KMS-11 (cell line): Measurements from ENCODE around the gene KRT28.

Experiments
- H2AFZ ChIP-seq: fragments of 200-600 bp; sonication (generic); 2 replicates; pipeline ENCODE4 v1.6.1; 2016; ENCODE audit warnings: antibody characterized with exemption, mixed run types, low read depth
- H3K27ac ChIP-seq: fragments of 200-600 bp; sonication (generic); 2 replicates; pipeline ENCODE4 v1.6.1; 2016; ENCODE audit warnings: mild to moderate bottlenecking, mixed run types
- H3K27me3 ChIP-seq: fragments of 200-600 bp; sonication (generic); 2 replicates; pipeline ENCODE4 v1.6.1; 2017; ENCODE audit warnings: mild to moderate bottlenecking, low read depth, mixed run types, moderate library complexity; ENCODE audit not compliant: insufficient read depth
- H3K36me3 ChIP-seq: fragments of 200-600 bp; sonication (generic); 2 replicates; pipeline ENCODE4 v1.6.1; 2017; ENCODE audit warnings: mild to moderate bottlenecking, mixed run types; ENCODE audit not compliant: insufficient read depth
- H3K4me1 ChIP-seq: fragments of 200-600 bp; sonication (generic); 2 replicates; pipeline ENCODE4 v1.6.1; 2016; ENCODE audit warnings: mild to moderate bottlenecking, low read depth, mixed run types; ENCODE audit not compliant: poor library complexity, severe bottlenecking
- H3K4me2 ChIP-seq: fragments of 200-600 bp; sonication (generic); 2 replicates; pipeline ENCODE4 v1.7.0; 2016; ENCODE audit warnings: mild to moderate bottlenecking, mixed run types
- H3K4me3 ChIP-seq: fragments of 200-600 bp; sonication (generic); IDR thresholded peaks from 2 replicates; pipeline ENCODE4 v1.6.1; 2017; ENCODE audit warnings: low read depth, low read length, mixed read lengths; ENCODE audit not compliant: insufficient read depth
- H3K79me2 ChIP-seq: fragments of 200-600 bp; sonication (generic); 2 replicates; pipeline ENCODE4 v1.6.1; 2016; ENCODE audit warnings: low read depth, mixed run types; ENCODE audit not compliant: insufficient read depth
- H3K9ac ChIP-seq: fragments of 200-600 bp; sonication (generic); 2 replicates; pipeline ENCODE4 v1.6.1; 2016; ENCODE audit warnings: mild to moderate bottlenecking, mixed run types
- H4K20me1 ChIP-seq: fragments of 200-600 bp; sonication (generic); 2 replicates; pipeline ENCODE4 v1.6.1; 2016; ENCODE audit warnings: mild to moderate bottlenecking, mixed run types; ENCODE audit not compliant: insufficient read depth
- CTCF ChIP-seq: fragments of 200-600 bp; sonication (generic); conservative IDR thresholded peaks from 2 replicates; pipeline ENCODE4 v1.6.1; 2017; ENCODE audit warnings: low read depth, mild to moderate bottlenecking, antibody characterized with exemption, low read length, moderate library complexity, mixed read lengths

KRT28 gene

GRCh38 chr17:40820228-40820838, 20.6 kb upstream of the KRT28 start:
- no peaks in the 10 kb centered on the region for H4K20me1 ChIP-seq
- H3K79me2 ChIP-seq, result no peaks in the 10 kb centered on the region
- H3K4me1 ChIP-seq, result peaks cover 18% of the 10 kb centered on the region
- H2AFZ ChIP-seq, result no peak overlapping the region
- H3K9ac ChIP-seq, result no peak overlapping the region
- no peak overlapping the region for H3K4me3 ChIP-seq
- H3K27ac ChIP-seq, result no peak overlapping the region
- no peaks in the 10 kb centered on the region for H3K27me3 ChIP-seq
- TF ChIP-seq CTCF, result no peak
- no peaks in the 10 kb centered on the region for H3K36me3 ChIP-seq
- no peak overlapping the region for H3K4me2 ChIP-seq

- peaks cover 18% of the 10 kb centered on the region for H3K4me1 ChIP-seq
- no peak for TF ChIP-seq CTCF
- H3K4me3 ChIP-seq, result no peak overlapping the region
- no peak overlapping the region for H3K9ac ChIP-seq
- no peaks in the 10 kb centered on the region for H3K79me2 ChIP-seq
- peak overlapping the region; percentile 86 for H2AFZ ChIP-seq
- no peaks in the 10 kb centered on the region for H3K36me3 ChIP-seq
- no peaks in the 10 kb centered on the region for H3K27me3 ChIP-seq
- H3K4me2 ChIP-seq, result peak overlapping the region; percentile 66
- H3K27ac ChIP-seq, result peak overlapping the region; percentile 70; the same call in 1 of the 2 replicates
- no peaks in the 10 kb centered on the region for H4K20me1 ChIP-seq
These were observed 19.9 kb upstream of the KRT28 start for GRCh38 chr17:40819528-40820125.

GRCh38 chr17:40818733-40819527, 19.2 kb upstream of the KRT28 start:
- no peak for TF ChIP-seq CTCF
- H3K4me3 ChIP-seq, result no peak overlapping the region
- peak overlapping the region; percentile 66 for H3K4me2 ChIP-seq
- peaks cover 12% of the 10 kb centered on the region for H3K4me1 ChIP-seq
- no peaks in the 10 kb centered on the region for H3K36me3 ChIP-seq
- no peaks in the 10 kb centered on the region for H3K27me3 ChIP-seq
- H3K27ac ChIP-seq, result peak overlapping the region; percentile 70
- H2AFZ ChIP-seq, result peak overlapping the region; percentile 86
- H3K79me2 ChIP-seq, result no peaks in the 10 kb centered on the region
- H3K9ac ChIP-seq, result peak overlapping the region; percentile 67; the same call in 1 of the 2 replicates
- H4K20me1 ChIP-seq, result no peaks in the 10 kb centered on the region

GRCh38 chr17:40818343-40818732, 18.6 kb upstream of the KRT28 start:
- Histone ChIP-seq H3K27me3 (no peaks in the 10 kb centered on the region), H3K4me3 (no peak overlapping the region), H3K9ac (peak overlapping the region; percentile 67; the same call in 1 of the 2 replicates), H3K36me3 (no peaks in the 10 kb centered on the region), H4K20me1 (no peaks in the 10 kb centered on the region), H2AFZ (peak overlapping the region; percentile 60), H3K4me2 (peak overlapping the region; percentile 43), H3K79me2 (no peaks in the 10 kb centered on the region), H3K4me1 (peaks cover 12% of the 10 kb centered on the region), H3K27ac (peak overlapping the region; percentile 70)
- TF ChIP-seq CTCF, result no peak
